Dermis blood vessel endothelial cell (primary cell): Measurements from ENCODE around the gene NRSN2. TPM values are rescaled to one million over a fixed set of nuclear protein-coding genes. Genes with fewer than 3 reads are reported as not detected.
"Not testable (repeated sequence)": the region's sequence is repeated elsewhere in the genome, so short reads cannot be mapped to it uniquely, and the experiment has no call there.

Experiments
- DNase-seq: peaks from one replicate; pipeline ENCODE4 v3.0.0; 2010
- total RNA-seq: library from RNA; depleted of rRNA; stranded (reverse); fragments of >200 nt; gene quantifications from 2 replicates; pipeline ENCODE4 v1.2.3, GENCODE V29; 2014

NRSN2 gene
- total RNA-seq, 1 donor from 2014 or later: 18.0 TPM

DNA sequence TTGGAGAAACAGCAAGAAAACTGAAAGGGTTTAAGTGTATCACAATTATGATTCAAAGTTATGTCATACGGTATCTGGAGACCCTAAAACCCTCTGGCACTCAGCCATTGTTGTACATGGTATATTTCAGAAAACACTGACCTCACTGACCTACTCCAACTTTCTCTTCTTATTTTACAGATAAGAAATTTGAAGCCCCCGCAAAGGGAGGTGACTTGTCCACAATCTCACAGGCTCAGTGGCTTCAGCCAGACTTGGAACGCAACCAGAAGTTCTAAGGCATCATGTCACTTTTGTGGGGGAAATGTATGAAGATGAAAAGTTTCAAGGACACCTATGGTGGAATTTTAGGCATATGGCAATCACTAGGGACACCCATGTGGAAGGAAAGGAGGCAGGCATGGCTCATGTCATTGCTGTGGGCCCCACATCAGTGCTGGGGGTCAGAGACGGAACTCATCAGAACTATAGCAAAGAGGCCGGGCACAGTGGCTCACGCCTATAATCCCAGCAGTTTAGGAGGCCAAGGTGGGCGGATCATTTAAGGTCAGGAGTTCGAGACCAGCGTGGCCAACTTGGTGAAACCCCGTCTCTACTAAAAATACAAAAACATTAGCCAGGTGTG lies 28.5 kb downstream of the NRSN2 start:
- DNase-seq: no peak

DNA sequence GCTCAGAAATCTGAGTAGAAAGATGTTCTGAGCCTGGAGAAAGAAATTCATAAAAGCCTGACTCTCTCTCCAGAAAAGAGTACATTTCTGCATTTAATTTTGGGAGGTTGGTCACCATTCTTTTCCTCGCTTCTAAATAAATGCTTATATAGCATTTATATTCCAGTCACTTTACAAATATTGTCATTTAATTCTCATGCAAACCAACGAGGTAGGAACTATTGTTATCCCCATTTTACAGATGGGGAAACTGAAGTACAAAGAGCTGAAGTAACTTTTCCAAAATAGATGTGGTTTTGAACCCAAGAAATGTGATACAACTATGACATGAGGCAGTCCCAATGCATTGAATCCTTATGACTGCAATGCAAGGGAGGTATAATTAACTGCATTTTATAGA lies 29.2 kb downstream of the NRSN2 start:
- no peak for DNase-seq

DNA sequence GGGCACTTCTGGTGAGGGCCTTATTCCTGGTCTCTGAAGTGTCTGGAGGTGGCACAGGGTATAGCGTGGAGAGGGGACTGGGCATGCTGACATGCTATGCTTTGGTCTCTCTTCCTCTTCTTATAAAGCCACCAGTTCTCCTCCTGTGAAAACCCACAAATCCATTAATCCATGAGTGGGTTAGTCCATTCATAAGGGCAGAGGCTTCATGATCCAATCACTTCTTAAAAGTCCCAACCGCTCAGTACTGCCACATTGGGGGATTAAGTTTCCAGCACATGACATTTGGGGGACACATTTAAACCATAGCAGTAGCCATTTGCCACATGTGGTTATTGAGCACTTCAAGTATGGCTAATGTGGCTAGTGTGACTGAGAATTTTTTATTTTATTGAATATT lies 29.8 kb downstream of the NRSN2 start:
- no peak for DNase-seq

DNA sequence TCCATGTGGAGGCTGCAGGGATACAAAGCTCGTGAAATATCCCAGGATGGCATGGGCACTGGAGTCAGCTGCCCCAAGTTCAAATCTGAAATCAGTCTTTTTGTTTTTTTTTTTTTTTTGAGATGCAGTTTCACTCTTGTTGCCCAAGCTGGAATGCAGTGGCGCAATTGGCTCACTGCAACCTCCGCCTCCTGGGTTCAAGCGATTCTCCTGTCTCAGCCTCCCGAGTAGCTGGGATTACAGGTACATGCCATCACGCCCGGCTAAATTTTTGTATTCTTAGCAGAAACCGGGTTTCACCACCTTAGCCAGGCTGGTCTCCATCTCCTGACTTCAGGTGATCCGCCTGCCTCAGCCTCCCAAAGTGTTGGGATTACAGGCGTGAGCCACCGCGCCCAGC lies 30.7 kb downstream of the NRSN2 start:
- DNase-seq: not testable (repeated sequence)

DNA sequence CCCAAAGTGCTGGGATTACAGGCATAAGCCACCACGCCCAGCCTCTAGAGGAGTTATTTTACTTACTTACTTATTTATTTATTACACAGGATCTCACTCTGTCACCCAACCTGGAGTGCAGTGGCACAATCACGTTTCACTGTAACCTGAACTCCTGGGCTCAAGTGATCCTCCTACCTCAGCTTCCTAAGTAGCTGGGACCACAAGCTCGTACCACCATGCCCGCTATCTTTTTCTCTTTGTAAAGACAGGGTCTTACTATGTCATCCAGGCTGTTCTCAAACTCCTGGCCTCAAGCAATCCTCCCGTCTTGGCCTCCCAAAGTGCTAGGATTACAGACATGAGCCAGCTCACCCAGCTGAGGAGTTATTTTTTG lies 32.0 kb downstream of the NRSN2 start:
- DNase-seq: no peak

DNA sequence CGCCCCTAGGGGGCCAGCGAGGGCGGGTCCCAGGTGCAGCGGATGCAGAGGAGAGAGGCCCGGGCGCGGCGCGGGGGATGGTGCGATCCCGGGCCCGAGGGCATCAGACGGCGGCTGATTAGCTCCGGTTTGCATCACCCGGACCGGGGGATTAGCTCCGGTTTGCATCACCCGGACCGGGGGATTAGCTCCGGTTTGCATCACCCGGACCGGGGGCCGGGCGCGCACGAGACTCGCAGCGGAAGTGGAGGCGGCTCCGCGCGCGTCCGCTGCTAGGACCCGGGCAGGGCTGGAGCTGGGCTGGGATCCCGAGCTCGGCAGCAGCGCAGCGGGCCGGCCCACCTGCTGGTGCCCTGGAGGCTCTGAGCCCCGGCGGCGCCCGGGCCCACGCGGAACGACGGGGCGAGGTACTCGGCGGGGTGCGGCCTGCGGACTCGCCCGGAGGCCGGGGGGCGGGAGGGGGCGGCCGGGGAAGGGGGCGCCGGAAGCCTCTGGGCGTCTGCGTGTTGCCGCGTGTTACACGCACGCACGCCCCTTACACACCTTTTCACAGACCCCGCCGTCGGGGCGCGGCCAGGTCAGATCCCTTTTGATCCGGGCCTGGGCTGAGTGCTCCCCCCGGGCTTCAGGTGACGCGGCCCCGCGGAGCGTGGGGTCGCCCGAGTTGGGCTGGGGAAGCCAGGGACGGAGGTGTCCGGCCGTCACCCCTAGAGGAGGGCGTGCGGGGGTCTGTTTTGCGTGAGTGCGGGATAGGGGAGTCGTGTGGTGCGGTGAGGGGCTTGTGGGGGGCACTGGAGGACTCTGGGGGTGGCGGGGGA lies 34.1 kb downstream of the NRSN2 start:
- DNase-seq: peak; percentile 63

DNA sequence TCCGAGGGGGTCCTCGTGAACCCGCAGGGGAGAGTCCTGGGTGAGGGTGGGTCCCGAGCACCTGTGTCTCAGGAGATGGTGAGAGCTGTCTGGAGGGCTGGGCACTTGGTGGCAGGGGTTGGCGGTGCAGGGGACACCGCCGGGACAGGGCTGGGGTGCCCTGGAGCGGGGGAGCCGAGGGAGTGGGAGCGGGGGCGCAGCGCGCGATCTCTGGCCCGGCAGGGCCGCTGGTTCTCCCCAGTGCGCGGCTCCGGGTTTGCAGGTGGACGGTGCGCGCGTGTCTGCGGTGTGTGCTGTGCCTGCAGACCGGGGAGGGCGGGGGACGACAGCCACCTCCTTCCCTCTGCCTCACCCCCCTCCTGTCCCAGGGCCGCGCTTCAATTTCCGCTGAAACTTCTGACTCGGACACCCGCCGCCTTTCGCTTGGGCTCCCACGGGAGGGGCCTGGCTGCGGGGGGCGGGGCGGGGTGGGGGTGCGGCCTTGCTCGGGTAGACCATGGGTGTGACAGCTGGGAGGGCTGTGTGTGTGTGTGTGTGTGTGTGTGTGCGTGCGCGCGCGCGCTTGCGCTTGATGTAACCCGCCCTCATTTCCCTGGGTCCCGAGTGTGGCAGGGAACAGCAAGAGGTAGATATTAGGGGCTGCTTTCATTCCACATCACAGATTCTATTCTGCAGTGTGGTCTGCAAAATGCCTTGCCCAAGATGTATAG lies 34.8 kb downstream of the NRSN2 start:
- peak; percentile 68 for DNase-seq

DNA sequence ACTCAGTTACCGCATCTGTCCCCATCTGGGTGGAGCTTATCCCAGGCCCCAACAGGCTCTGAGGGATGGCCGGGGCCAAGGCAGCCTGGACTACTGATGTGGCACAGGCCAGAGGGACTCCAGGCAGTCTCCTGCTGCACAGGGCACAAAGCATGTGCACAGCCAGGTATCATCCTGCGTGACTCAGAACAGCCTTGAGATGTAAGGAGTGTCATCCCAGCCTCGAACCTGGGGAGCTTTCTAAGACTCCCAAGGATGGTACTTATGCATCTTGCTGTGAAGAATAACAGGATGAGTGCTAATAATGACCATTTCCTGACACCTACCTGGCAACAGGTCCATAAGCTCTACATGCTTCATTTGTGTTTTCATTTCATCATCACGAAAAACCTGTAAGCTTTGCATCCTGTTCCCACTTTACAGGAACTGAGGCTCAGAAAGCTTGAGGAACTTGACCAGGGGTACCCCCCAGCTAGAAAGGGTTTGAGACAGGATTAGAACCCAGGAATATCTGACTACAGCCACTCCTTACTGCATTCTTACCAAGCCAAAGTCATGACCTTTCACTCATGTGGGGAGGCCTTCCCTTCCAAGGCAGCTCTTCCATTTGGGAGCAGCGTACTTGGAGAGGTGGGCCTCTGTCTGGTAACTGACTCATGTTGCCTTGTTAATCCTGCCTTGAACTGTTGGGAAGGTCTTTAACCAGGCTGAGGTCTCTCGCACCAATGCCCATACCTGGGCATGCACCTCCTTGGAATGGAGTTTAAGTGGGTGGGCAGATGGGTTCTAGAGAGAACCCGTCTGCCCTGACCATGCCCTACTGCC lies 35.6 kb downstream of the NRSN2 start:
- DNase-seq: peak; percentile 19

DNA sequence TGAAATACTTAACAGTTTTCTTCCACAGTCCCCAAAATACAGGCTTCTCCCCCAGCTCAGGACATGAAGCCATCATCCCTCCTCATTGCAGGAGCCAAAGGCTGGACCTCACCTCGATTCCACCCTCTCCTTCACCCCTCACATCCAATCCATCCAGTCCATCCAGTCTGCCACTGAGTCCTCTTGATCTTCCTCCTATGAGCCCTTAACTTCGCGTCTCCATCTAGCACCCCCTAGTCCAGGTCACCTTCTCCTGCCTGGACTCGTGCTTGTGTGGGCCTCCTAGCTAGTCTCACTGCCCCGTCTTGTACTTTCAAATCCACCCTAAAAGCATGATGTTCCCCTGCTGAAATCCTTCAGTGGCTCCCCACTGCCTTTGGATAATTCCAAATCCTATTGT lies 37.0 kb downstream of the NRSN2 start:
- no peak for DNase-seq

DNA sequence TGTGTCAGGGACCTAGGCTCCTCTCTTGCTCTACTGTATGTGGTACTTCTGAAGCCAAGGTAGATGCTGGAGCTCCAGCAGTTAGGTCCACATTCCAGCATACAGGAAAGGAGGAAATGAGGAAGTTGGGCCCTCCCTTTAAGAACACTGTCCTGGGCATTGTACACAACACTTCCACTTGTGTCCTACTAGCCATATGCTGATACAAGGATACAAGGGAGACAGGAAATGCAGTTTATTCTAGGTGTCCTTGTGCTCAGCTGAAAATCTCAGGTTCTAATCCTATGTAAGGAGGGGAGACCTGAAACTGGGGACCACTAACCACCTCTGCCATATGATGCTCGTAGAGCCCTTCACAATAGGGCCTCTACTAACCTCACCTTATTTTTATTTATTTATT lies 37.8 kb downstream of the NRSN2 start:
- no peak for DNase-seq

DNA sequence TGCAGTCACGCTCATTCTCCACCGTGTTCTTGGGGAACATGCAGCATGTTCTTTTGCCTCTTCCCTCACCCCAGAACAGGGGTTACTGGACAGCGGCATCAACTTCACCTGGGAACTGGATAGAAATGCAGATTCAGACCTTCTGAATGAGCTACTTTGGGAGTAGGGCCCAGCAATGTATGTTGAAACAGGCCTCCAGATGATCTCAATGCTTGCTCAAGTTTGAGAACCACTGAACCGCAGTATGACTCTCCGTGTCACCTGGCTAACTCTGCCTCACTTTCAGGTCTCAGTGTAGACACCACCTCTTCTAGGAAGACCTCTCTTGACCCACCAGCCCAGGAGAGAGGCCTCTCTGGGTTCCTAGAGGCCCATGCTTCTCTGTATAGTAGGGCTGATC lies 38.5 kb downstream of the NRSN2 start:
- DNase-seq: no peak

DNA sequence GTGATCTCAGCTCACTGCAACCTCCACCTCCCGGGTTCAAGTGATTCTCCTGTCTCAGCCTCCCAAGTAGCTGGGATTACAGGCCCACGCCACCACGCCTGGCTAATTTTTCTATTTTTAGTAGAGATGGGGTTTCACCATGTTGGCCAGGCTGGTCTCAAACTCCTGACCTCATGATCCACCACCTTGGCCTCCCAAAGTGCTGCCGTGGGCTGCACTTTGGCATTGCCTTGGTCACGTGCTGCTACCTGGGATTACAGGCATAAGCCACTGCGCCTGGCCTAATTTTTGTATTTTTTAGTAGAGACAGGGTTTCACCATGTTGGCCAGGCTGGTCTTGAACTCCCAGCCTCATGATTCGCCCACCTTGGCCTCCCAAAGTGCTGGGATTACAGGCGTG lies 39.7 kb downstream of the NRSN2 start:
- not testable (repeated sequence) for DNase-seq

DNA sequence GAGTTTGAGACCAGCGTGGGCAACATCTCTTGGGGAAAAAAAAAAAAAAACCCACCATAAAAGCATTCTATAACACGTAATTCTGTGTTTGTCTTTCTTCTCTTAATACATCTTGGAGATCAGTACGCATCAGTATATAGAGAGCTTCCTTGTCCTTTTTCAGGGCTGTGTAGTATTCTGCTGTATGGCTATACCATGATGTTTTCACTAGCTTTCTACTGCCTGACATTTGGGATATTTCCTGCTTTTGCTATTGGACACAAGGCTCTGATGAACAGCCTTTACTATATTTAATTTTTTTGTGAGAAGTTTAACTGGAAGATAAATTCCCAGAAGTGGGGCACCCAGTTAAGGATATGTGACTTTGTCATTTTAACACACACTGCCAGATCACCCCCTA lies 40.6 kb downstream of the NRSN2 start:
- DNase-seq: no peak

DNA sequence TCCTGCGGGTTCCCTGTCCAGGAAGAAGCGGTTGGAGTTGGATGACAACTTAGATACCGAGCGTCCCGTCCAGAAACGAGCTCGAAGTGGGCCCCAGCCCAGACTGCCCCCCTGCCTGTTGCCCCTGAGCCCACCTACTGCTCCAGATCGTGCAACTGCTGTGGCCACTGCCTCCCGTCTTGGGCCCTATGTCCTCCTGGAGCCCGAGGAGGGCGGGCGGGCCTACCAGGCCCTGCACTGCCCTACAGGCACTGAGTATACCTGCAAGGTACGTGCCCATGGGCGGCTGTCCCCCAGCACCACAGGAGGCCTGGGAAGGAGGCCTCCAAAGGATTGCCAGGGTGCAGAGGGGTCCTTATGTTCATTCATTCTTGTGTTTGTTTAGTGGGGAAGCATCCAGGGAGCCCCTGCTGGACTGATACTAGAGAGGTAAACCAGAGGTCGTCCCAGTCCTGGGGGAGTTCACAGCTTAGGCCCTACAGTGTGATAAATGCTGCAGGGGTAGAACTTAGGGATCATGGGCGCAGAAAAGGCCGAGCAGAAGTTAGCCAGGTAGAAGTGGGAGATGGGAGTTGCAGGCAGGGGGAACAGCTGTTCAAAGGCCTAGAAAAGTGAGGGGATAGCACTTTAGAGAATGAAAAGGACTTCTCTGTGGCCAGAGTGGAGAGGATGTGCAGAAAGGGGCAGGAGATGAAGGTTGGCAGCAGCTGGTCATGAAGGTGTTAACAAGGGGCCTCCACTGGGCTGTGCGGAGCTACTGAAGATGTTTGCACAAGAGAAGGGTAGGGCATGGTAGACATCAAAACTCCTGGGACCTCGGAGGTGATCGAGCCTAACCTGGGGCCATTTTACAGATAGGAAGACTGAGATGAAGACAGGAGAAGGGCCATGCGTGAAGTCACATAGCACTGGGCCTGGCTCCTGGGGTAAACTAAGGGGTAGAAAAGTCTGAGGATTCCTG lies 41.4 kb downstream of the NRSN2 start:
- no peak for DNase-seq

DNA sequence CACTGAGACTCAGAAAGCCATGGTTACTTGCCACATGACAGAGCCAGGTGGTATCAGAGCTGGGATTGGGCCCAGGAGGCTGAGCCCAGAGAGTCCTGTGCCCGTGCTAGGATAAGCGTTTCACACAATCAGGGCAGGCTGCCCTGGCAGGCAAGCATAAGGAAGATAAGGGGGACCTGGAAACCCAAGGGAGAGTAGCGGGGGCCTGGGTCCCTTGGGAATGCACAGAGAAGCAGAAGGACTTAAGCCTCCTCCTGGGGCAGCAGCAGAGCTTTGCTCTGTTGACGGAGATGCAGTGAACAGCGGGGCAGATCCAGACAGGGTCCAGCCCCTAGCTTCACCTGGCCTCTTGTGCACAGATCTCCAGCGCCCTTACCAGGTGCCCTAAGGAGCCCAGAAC lies 42.3 kb downstream of the NRSN2 start:
- no peak for DNase-seq

DNA sequence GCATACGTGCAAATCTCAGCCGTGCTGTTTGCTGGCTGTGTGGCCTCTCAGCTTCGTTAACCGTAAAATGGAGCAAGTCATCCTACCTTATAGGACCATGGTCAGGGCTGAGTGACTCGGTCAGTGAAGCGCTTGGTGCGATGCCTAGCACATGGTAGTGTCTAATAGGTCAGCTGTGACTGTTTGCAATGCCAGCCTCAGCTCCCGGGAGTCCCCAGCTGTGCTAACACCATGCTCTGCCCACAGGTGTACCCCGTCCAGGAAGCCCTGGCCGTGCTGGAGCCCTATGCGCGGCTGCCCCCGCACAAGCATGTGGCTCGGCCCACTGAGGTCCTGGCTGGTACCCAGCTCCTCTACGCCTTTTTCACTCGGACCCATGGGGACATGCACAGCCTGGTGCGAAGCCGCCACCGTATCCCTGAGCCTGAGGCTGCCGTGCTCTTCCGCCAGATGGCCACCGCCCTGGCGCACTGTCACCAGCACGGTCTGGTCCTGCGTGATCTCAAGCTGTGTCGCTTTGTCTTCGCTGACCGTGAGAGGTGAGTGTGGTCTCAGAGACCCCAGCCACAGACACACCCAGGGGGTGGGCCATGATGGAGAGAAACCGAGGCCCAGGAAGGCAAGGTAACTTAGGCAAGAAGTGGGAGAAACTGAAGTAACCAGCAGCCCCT lies 44.3 kb downstream of the NRSN2 start:
- no peak for DNase-seq

DNA sequence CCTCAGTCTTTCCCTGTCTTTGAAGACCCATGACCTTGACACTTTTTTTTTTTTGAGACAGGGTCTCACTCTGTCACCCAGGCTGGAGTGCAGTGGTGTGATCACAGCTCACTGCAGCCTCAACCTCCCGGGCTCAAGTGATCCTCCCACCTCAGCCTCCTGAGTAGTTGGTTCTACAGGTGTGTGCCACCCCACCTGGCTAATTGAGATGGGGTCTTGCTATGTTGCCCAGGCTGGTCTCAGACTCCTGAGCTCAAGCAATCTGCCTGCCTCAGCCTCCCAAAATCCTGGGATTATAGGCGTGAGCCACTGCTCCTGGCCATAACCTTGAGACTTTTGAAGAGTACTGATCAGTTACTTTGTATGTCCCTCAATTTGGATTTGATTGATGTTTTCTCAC lies 46.4 kb downstream of the NRSN2 start:
- not testable (repeated sequence) for DNase-seq

DNA sequence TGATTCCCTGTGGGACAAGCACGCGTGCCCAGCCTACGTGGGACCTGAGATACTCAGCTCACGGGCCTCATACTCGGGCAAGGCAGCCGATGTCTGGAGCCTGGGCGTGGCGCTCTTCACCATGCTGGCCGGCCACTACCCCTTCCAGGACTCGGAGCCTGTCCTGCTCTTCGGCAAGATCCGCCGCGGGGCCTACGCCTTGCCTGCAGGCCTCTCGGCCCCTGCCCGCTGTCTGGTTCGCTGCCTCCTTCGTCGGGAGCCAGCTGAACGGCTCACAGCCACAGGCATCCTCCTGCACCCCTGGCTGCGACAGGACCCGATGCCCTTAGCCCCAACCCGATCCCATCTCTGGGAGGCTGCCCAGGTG lies 49.3 kb downstream of the NRSN2 start:
- DNase-seq: no peak

DNA sequence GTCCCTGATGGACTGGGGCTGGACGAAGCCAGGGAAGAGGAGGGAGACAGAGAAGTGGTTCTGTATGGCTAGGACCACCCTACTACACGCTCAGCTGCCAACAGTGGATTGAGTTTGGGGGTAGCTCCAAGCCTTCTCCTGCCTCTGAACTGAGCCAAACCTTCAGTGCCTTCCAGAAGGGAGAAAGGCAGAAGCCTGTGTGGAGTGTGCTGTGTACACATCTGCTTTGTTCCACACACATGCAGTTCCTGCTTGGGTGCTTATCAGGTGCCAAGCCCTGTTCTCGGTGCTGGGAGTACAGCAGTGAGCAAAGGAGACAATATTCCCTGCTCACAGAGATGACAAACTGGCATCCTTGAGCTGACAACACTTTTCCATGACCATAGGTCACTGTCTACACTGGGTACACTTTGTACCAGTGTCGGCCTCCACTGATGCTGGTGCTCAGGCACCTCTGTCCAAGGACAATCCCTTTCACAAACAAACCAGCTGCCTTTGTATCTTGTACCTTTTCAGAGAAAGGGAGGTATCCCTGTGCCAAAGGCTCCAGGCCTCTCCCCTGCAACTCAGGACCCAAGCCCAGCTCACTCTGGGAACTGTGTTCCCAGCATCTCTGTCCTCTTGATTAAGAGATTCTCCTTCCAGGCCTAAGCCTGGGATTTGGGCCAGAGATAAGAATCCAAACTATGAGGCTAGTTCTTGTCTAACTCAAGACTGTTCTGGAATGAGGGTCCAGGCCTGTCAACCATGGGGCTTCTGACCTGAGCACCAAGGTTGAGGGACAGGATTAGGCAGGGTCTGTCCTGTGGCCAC lies 49.9 kb downstream of the NRSN2 start:
- DNase-seq: no peak
